ENCODE data around the gene RNF186.

Gene RNF186

GRCh38 chr1:19825298-19825697 is 10.2 kb upstream of the RNF186 start:
- in situ Hi-C loops (cut with HindIII; ENCODE audit: low sequenced_read_pairs), result no loop called here

DNA sequence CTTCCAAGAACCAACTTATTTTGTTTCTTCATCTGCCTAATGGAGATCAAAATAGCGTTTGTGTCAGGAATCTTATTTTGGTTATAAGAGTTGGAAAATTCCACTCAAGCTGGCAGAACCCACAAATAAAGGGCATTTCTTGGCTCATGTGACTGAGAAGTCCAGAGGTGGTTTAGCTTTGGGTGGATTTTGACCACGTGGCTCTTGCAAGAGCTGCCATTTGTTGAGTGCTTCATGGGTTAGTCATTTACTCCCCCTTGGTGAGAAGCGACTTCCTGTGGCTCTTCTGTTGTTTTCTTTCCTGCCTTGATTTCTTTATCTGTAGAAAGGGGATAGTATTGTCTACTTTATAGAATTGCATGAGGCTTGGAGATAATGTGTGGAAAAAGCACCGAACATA is 9.5 kb upstream of the RNF186 start:
- in situ Hi-C loops (cut with HindIII; ENCODE audit: low sequenced_read_pairs), result no loop called here

GRCh38 chr1:19824036-19824435 is 9.0 kb upstream of the RNF186 start:
- in situ Hi-C loops (cut with HindIII; ENCODE audit: low sequenced_read_pairs), result no loop called here

- in situ Hi-C loops (cut with HindIII; ENCODE audit: low sequenced_read_pairs), result loop anchor here (5.0 kb wide), 1 partner anchor 33 kb away; no protein-coding TSS in a partner anchor
Observed at GRCh38 chr1:19819701-19820100, 4.6 kb upstream of the RNF186 start.

DNA sequence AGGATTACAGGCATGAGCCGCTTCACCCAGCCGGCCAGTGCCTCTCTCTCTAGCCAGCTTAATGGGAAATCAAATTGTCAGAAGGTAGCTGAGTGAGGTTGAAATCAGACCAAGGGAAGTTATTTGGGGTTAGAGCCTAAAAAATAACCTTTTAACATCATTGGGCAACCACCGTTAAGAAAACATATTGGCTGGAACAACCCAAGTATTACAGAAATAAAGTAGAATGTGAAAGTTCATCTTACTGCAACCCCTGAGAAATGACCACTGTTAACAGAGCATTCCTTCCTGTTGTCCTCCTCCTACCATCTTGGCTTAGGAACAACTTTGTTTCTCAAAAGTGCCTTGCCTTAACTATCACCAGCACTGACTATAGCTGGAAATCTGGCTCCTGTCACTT is 3.2 kb upstream of the RNF186 start:
- in situ Hi-C loops (cut with HindIII; ENCODE audit: low sequenced_read_pairs), result loop anchor here (5.0 kb wide), 1 partner anchor 34 kb away; no protein-coding TSS in a partner anchor

DNA sequence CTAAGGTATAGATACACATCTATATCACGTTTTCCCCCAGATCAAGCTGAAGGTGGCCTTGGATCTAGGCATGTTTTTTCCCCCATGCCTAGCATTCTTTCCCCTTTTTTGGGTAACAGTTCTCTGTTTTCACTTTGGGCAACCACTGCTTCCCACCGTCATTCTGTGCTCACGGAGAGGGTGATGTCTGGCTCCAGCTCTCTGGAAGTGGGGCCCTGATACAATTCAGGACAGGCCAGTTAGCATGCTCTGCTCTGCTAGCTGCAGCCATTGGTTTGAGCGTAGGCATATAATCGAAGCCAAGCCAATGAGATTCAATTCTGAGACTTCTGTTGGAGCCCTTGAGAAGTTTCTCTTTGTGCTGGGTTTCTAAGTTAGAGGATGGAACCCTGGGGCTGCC is 2.1 kb upstream of the RNF186 start:
- in situ Hi-C loops (cut with HindIII; ENCODE audit: low sequenced_read_pairs), result loop anchor here (5.0 kb wide), 1 partner anchor 35 kb away; no protein-coding TSS in a partner anchor

DNA sequence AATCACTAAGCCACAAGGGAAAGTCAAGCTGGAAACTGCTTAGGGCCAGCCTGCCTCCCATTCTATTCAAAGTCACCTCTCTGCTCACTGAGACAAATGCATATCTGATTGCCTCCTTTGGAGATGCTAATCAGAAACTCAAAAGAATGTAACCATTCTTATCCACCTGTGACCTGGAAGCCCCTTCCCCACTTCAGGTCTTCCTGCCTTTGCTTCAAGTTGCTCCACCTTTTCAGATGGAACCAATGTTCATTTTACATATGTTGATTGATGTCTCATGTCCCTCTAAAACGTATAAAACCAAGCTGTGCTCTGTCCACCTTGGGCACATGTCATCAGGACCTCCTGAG is 1.6 kb upstream of the RNF186 start:
- in situ Hi-C loops (cut with HindIII; ENCODE audit: low sequenced_read_pairs), result loop anchor here (5.0 kb wide), 1 partner anchor 36 kb away; no protein-coding TSS in a partner anchor

GRCh38 chr1:19815801-19816736 is 986 bp upstream of the RNF186 start:
- in situ Hi-C loops (cut with HindIII; ENCODE audit: low sequenced_read_pairs), result loop anchor here (5.0 kb wide), 1 partner anchor 36 kb away; no protein-coding TSS in a partner anchor

DNA sequence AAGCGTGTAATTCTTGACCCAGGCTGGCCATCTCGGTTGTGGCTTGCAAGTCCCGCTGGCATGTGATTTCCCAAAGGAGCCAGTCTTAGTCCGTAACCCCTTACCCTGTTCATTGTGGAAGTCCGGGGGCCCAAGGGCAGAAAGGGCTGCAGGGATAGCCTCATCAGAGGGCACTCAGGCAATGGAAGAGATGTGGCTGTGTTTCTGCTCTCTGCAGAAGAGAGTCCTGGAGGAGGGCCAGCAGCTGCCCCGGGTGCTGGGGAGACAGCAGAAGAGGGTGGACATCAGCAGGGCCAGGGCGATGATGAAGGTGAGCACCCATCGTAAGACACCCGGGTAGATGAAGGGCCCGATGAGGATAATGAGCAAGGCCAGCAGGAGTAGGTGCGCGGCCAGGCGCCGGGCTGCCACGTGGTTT is 830 bp downstream of the RNF186 start:
- in situ Hi-C loops (cut with HindIII; ENCODE audit: low sequenced_read_pairs), result no loop called here

DNA sequence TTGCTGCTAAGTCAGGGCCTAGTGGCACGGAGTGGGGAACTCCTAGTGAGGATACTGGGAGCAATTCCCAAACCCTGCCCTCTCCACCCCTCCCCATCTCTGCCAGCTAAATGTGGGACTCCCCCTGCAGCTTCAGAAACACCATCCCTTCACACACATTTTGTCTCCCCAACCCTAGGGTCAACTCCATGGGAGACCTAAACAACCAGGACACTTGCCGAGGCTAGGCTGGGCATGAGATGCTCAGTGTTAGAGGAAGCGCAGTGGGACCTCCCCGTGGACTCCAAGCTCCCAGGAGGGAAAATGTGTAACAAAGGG is 1.5 kb downstream of the RNF186 start:
- in situ Hi-C loops (cut with HindIII; ENCODE audit: low sequenced_read_pairs), result no loop called here

GRCh38 chr1:19812875-19813642 is 2.0 kb downstream of the RNF186 start:
- in situ Hi-C loops (cut with HindIII; ENCODE audit: low sequenced_read_pairs), result no loop called here

DNA sequence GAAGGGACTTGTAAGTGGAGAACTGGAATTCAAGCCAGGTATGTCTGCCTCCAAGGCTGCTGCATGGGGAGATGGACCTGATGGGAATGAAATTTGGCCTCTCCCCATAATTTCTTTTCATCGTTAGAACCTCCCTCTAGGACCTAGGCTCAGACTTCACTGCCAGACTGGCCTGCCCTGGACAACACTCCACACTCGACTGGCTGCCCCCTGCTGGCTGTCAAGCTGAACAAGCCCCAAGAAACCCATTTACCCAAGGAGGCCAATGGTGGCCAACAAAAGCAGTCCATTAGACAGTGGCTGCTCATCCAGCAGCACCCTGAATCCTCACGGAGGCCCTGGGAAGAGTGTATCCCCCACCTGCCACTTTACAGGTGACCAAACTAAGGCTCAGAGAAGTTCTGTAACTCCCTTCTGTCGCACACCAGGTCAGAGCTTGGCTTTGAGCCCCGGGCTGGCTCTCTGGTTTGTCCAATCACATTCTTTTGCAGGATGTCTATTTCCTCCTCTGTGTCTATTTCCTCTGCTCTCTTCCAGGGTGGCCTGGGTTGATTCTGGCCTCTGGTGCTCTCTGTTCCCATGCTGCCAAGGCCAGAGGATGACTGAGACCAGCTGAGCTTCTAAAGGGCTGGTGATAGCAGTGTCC is 3.8 kb downstream of the RNF186 start:
- in situ Hi-C loops (cut with HindIII; ENCODE audit: low sequenced_read_pairs), result no loop called here

GRCh38 chr1:19809044-19809750 is 5.9 kb downstream of the RNF186 start:
- in situ Hi-C loops (cut with HindIII; ENCODE audit: low sequenced_read_pairs), result loop anchor here (5.0 kb wide), 1 partner anchor 102 kb away; no protein-coding TSS in a partner anchor

DNA sequence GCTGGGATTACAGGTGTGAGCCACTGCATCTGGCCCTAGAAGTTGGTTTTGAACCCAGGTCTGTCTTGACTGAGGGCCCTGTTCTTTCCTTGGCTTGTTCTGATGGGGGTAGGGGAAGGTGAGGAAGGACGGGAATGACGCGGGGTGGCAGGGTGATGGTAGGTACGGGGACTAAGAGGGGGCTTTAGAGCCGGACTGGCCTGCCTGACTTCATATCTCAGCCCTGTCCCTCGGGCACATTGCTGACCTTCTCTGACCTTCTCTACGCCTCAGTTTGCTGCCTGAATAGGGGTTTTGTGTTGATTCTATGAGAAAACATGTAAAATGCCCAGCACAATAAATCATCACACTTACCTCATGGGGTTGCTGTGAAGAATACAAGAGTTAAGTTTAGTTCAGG is 6.7 kb downstream of the RNF186 start:
- in situ Hi-C loops (cut with HindIII; ENCODE audit: low sequenced_read_pairs), result loop anchor here (5.0 kb wide), 1 partner anchor 101 kb away; no protein-coding TSS in a partner anchor

DNA sequence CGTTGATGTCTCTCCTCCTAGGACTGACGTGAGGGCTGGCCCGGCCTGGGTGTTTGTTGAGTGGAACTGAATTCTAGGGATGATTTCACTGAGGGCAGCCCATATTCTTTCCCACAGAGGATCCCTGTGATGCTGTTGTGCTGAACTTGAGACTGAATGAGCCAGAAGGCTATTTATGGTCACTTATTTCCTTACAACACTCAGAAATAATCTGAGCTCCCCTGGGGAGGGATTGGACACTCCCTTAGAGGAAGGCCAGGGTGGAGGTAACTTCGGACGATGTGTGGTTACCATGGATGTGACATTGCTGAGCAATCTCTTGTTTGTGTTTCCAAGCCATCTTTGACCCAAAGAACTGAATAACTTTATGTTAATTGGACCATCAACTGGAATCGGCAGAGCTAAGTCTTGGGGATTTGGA is 10.2 kb downstream of the RNF186 start:
- in situ Hi-C loops (cut with HindIII; ENCODE audit: low sequenced_read_pairs), result loop anchor here (5.0 kb wide), 1 partner anchor 98 kb away; no protein-coding TSS in a partner anchor

DNA sequence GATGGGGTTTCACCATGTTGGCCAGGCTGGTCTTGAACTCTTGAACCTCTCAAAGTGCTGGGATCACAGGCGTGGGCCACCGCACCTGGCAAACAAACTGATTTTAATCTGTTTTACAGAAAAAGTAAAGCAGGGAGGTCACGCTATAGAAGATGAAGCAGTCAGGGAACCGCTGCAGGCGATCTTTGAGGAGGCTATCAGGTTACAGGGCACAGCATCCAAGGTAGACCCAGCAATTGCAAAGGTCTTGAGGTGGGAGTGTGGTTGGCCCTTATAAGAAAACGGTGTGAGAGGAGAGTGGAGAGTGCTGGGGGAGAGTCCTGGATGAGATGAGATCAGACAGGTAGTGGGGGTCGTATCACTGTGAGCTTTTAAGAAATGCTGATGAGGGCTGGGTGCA is 12.8 kb downstream of the RNF186 start:
- in situ Hi-C loops (cut with HindIII; ENCODE audit: low sequenced_read_pairs), result no loop called here

GRCh38 chr1:19800076-19800804 is 14.8 kb downstream of the RNF186 start:
- in situ Hi-C loops (cut with HindIII; ENCODE audit: low sequenced_read_pairs), result no loop called here

DNA sequence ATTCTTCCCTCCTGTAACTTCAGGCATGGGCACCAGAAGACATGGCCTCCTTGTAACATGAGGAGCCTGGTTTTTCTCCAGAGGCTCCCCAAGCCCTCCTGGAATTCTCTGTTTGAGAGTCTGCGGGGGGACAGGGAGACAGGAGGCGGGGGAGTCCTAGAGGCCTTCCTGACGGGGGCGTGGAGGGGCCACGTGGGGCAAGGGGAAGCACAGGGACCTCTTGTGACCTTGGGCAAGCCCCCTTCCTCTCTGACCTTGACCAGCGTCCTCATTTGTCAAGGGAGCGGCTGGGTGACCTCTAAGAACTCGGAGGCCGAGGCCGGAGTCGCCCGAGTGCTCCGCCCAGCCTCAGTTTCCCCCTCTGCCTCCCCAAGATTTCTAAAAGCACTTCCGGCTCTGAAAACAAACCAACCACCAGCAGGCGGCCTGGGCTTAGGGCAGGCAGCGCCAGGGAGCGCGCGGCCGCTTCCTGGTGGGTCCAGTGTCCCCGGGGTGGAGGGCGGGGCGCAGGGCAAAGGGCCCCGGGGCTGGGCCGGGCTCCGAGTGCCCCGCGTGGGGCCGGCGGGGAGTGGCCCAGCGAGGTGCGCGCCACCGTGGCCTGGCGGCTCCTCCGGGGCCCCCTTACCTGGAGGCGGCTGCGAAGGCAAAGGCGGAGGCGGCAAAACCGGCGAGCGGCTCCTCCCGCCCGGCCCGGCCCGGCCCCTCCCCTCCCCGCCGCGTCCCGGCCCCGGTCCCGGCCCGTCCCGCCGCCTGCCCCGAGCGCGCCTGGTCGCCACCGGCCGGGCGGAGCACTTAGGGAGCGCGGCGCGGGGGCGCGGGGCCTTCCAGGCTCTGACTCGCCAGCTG is 15.6 kb downstream of the RNF186 start, which contains the start of gene TMCO4:
Gene TMCO4, minus strand, starts transcription at position 687 of the 846 bp plus-strand sequence. CDS start 19,158 bp downstream, outside the sequence.
- in situ Hi-C loops (cut with HindIII; ENCODE audit: low sequenced_read_pairs), result no loop called here

Measured in endothelial cell of hepatic sinusoid (primary cell).